Activated CD4-positive, alpha-beta memory T cell treated with anti-CD3 and anti-CD28 coated beads, Interleukin-2, amount 10 ng/mL, durations not matched to agents 7 days and 5 days (primary cell): ENCODE measurements around the gene PES1. TPM values are rescaled to one million over a fixed set of nuclear protein-coding genes. Genes with fewer than 3 reads are reported as not detected.
"Not testable (repeated sequence)": the region's sequence is repeated elsewhere in the genome, so short reads cannot be mapped to it uniquely, and the experiment has no call there.

Experiments
- CTCF ChIA-PET: fragments of 350-600 bp; sonication (Branson Sonifier 250); formaldehyde crosslinking; loops from one replicate; lab custom pipeline; 2021; ENCODE audit warnings: antibody characterized with exemption, inconsistent platforms; lab: Charles Lee
- POLR2A ChIA-PET: fragments of 350-600 bp; sonication (Branson Sonifier 250); formaldehyde crosslinking; loops from one replicate; lab custom pipeline; 2021; ENCODE audit warnings: antibody characterized with exemption; lab: Charles Lee
- DNase-seq: peaks from one replicate; pipeline ENCODE4 v3.0.0-alpha.2; 2020
- H3K27ac Mint-ChIP-seq: one replicate; pipeline ENCODE4 v1.8.0; 2021; ENCODE audit warnings: mild to moderate bottlenecking, mixed read lengths
- H3K27me3 Mint-ChIP-seq: one replicate; pipeline ENCODE4 v1.8.0; 2021; ENCODE audit warnings: mixed read lengths
- H3K36me3 Mint-ChIP-seq: one replicate; pipeline ENCODE4 v1.8.0; 2021; ENCODE audit warnings: low read depth, mixed read lengths
- H3K4me1 Mint-ChIP-seq: one replicate; pipeline ENCODE4 v1.8.0; 2021; ENCODE audit warnings: mixed read lengths
- H3K4me3 Mint-ChIP-seq: one replicate; pipeline ENCODE4 v1.8.0; 2021; ENCODE audit warnings: mild to moderate bottlenecking, mixed read lengths
- H3K9me3 Mint-ChIP-seq: one replicate; pipeline ENCODE4 v1.8.0; 2021; ENCODE audit warnings: mixed read lengths
- total RNA-seq, 2 experiments: library from RNA; stranded (reverse); gene quantifications; one replicate each; pipeline ENCODE4 v1.2.3, GENCODE V29; 2021

PES1 gene
- 10 to 100 TPM; 48.3 to 54.9 TPM for total RNA-seq

GRCh38 chr22:30591588-30592359, at the start of gene PES1:
Gene PES1, minus strand, starts transcription at chr22:30591910. Its CDS starts 77 bp downstream, at chr22:30591833.
- ChIA-PET CTCF (interaction anchor here (0.9 to 9.2 kb wide), 4 partner anchors 10 to 168 kb away, joined by 3 to 54 read pairs (median 12); partner anchors contain the start of gene TCN2), POLR2A (interaction anchor here (0.6 to 3.8 kb wide), 8 partner anchors 13 to 168 kb away, joined by 3 to 16 read pairs (median 4); partner anchors contain the start of genes SLC35E4 and TCN2)
- Mint-ChIP-seq H3K4me3 (no peak within 1 kb of the TSS), H3K27me3 (peaks cover 10% of the 10 kb centered on the region), H3K27ac (no peak within 1 kb of the TSS), H3K36me3 (peaks cover 18% of the 10 kb centered on the region), H3K4me1 (peaks cover 1% of the 10 kb centered on the region), H3K9me3 (no peaks in the 10 kb centered on the region)
- peak; percentile 95 for DNase-seq

GRCh38 chr22:30640839-30641430, 49.2 kb upstream of the PES1 start:
- no peak for DNase-seq
- Mint-ChIP-seq H3K9me3 (peaks cover 4% of the 10 kb centered on the region), H3K4me1 (peaks cover 45% of the 10 kb centered on the region), H3K36me3 (peaks cover 21% of the 10 kb centered on the region), H3K27ac (no peak overlapping the region), H3K27me3 (no peaks in the 10 kb centered on the region), H3K4me3 (no peak overlapping the region)
- ChIA-PET CTCF (no interaction called here), POLR2A (interaction anchor here (1.1 kb wide), 1 partner anchor 25 kb away, joined by 3 read pairs; no protein-coding TSS in a partner anchor)

GRCh38 chr22:30640361-30640760, 48.7 kb upstream of the PES1 start:
- H3K27me3 Mint-ChIP-seq, result no peaks in the 10 kb centered on the region
- peaks cover 46% of the 10 kb centered on the region for H3K4me1 Mint-ChIP-seq
- peaks cover 21% of the 10 kb centered on the region for H3K36me3 Mint-ChIP-seq
- ChIA-PET CTCF (no interaction called here), POLR2A (no interaction called here)
- no peak for DNase-seq
- H3K4me3 Mint-ChIP-seq, result no peak overlapping the region
- H3K9me3 Mint-ChIP-seq, result peaks cover 4% of the 10 kb centered on the region
- no peak overlapping the region for H3K27ac Mint-ChIP-seq

GRCh38 chr22:30637701-30638114, 46.0 kb upstream of the PES1 start:
- DNase-seq, result no peak
- H3K27me3 Mint-ChIP-seq, result no peaks in the 10 kb centered on the region
- H3K4me3 Mint-ChIP-seq, result peak overlapping the region; percentile 43
- H3K36me3 Mint-ChIP-seq, result peaks cover 21% of the 10 kb centered on the region
- peak overlapping the region; percentile 22 for H3K27ac Mint-ChIP-seq
- ChIA-PET POLR2A (interaction anchor here (1.3 to 5.5 kb wide), 2 partner anchors 10 to 104 kb away, joined by 4 to 69 read pairs; no protein-coding TSS in a partner anchor), CTCF (interaction anchor here (0.8 to 2.6 kb wide), 3 partner anchors 12 to 447 kb away, joined by 3 to 15 read pairs (median 5); no protein-coding TSS in a partner anchor)
- H3K9me3 Mint-ChIP-seq, result peaks cover 4% of the 10 kb centered on the region
- H3K4me1 Mint-ChIP-seq, result peaks cover 38% of the 10 kb centered on the region

GRCh38 chr22:30636226-30637077, 44.7 kb upstream of the PES1 start:
- POLR2A ChIA-PET, result interaction anchor here (0.7 to 5.5 kb wide), 12 partner anchors 8 to 118 kb away, joined by 3 to 69 read pairs (median 10); partner anchors contain the start of genes DUSP18, PES1 and TCN2
- H3K4me1 Mint-ChIP-seq, result peaks cover 36% of the 10 kb centered on the region
- peaks cover 4% of the 10 kb centered on the region for H3K9me3 Mint-ChIP-seq
- H3K36me3 Mint-ChIP-seq, result peaks cover 21% of the 10 kb centered on the region
- no peaks in the 10 kb centered on the region for H3K27me3 Mint-ChIP-seq
- peak; percentile 39 for DNase-seq
- CTCF ChIA-PET, result interaction anchor here (0.8 to 4.5 kb wide), 13 partner anchors 9 to 448 kb away, joined by 3 to 217 read pairs (median 12); partner anchors contain the start of gene DUSP18
- peak overlapping the region; percentile 74 for H3K27ac Mint-ChIP-seq
- H3K4me3 Mint-ChIP-seq, result peak overlapping the region; percentile 83

GRCh38 chr22:30635273-30636225, 43.8 kb upstream of the PES1 start, which contains the start of gene SLC35E4:
Gene SLC35E4, plus strand, starts transcription at chr22:30635781. Its CDS starts 670 bp downstream, at chr22:30636451.
- Mint-ChIP-seq H3K9me3 (peaks cover 4% of the 10 kb centered on the region), H3K27ac (peak within 1 kb of the TSS; percentile 88), H3K4me3 (peak within 1 kb of the TSS; percentile 83), H3K27me3 (no peaks in the 10 kb centered on the region), H3K4me1 (peaks cover 34% of the 10 kb centered on the region), H3K36me3 (peaks cover 21% of the 10 kb centered on the region)
- peak; percentile 97 for DNase-seq
- CTCF ChIA-PET, result interaction anchor here (0.7 to 4.5 kb wide), 37 partner anchors 8 to 612 kb away, joined by 3 to 217 read pairs (median 5); partner anchors contain the start of genes DUSP18, MORC2, PES1 and TCN2
- POLR2A ChIA-PET, result interaction anchor here (0.7 to 5.5 kb wide), 25 partner anchors 9 to 712 kb away, joined by 3 to 69 read pairs (median 5); partner anchors contain the start of genes DUSP18, MORC2, OSBP2 and PES1

- H3K4me1 Mint-ChIP-seq, result peaks cover 33% of the 10 kb centered on the region
- POLR2A ChIA-PET, result interaction anchor here (0.8 to 5.5 kb wide), 27 partner anchors 10 to 713 kb away, joined by 3 to 69 read pairs (median 4); partner anchors contain the start of genes DUSP18, MORC2, OSBP2 and PES1
- H3K36me3 Mint-ChIP-seq, result peaks cover 17% of the 10 kb centered on the region
- no peaks in the 10 kb centered on the region for H3K27me3 Mint-ChIP-seq
- peak overlapping the region; percentile 88 for H3K27ac Mint-ChIP-seq
- CTCF ChIA-PET, result interaction anchor here (0.6 to 4.5 kb wide), 46 partner anchors 9 to 613 kb away, joined by 3 to 217 read pairs (median 5); partner anchors contain the start of genes DUSP18, MORC2, OSBP2 and PES1
- DNase-seq, result peak; percentile 92
- peak overlapping the region; percentile 83 for H3K4me3 Mint-ChIP-seq
- H3K9me3 Mint-ChIP-seq, result peaks cover 4% of the 10 kb centered on the region
Observed at GRCh38 chr22:30634471-30635233, 42.9 kb upstream of the PES1 start.

- H3K4me3 Mint-ChIP-seq, CTCF ChIA-PET, H3K27me3 Mint-ChIP-seq, H3K27ac Mint-ChIP-seq, H3K36me3 Mint-ChIP-seq, H3K9me3 Mint-ChIP-seq, DNase-seq, POLR2A ChIA-PET: not testable (repeated sequence)
- peaks cover 21% of the 10 kb centered on the region for H3K4me1 Mint-ChIP-seq
Observed at GRCh38 chr22:30631469-30631868, 39.8 kb upstream of the PES1 start.

GRCh38 chr22:30628491-30628890, 36.8 kb upstream of the PES1 start:
- H3K4me1 Mint-ChIP-seq, result peaks cover 5% of the 10 kb centered on the region
- no peak overlapping the region for H3K4me3 Mint-ChIP-seq
- no peaks in the 10 kb centered on the region for H3K27me3 Mint-ChIP-seq
- ChIA-PET POLR2A (no interaction called here), CTCF (interaction anchor here (0.5 to 2.0 kb wide), 3 partner anchors 15 to 135 kb away, joined by 3 to 5 read pairs (median 5); no protein-coding TSS in a partner anchor)
- no peaks in the 10 kb centered on the region for H3K36me3 Mint-ChIP-seq
- H3K27ac Mint-ChIP-seq, result no peak overlapping the region
- DNase-seq, result no peak
- no peaks in the 10 kb centered on the region for H3K9me3 Mint-ChIP-seq

GRCh38 chr22:30627471-30627870, 35.8 kb upstream of the PES1 start:
- Mint-ChIP-seq H3K27me3 (no peaks in the 10 kb centered on the region), H3K4me1 (peaks cover 5% of the 10 kb centered on the region), H3K36me3 (no peaks in the 10 kb centered on the region), H3K4me3 (no peak overlapping the region), H3K27ac (no peak overlapping the region), H3K9me3 (no peaks in the 10 kb centered on the region)
- ChIA-PET CTCF (no interaction called here), POLR2A (no interaction called here)
- no peak for DNase-seq
